Endothelial cell of umbilical vein (primary cell): ENCODE data around the gene POLR2L.

Experiments used
- GATA2 ChIP-seq: IDR thresholded peaks from 2 replicates; pipeline ENCODE4 v1.7.0; 2011; ENCODE audit warnings: low read depth, mild to moderate bottlenecking, moderate library complexity, mixed read lengths, low read length; ENCODE audit not compliant: insufficient read length, insufficient read depth
- JUN ChIP-seq: IDR thresholded peaks from 2 replicates; pipeline ENCODE4 v1.6.1; 2011; ENCODE audit warnings: borderline replicate concordance, low read depth; ENCODE audit not compliant: insufficient read length, insufficient read depth
- POLR2A ChIP-seq: IDR thresholded peaks from 2 replicates; pipeline ENCODE4 v1.6.1; 2012; ENCODE audit warnings: low read depth, mild to moderate bottlenecking, control low read depth, low read length
- TF ChIP-seq, protein P1 (sequence below), 2 donors: IDR thresholded peaks; 1 replicate in 1 of 2; 2 replicates in 1 of 2; pipeline ENCODE4 v1.5.1; 2011; ENCODE audit warnings: low read length in 2 of 2, mild to moderate bottlenecking in 2 of 2, moderate library complexity in 2 of 2, control low read depth in 1 of 2, inconsistent platforms in 1 of 2, low read depth in 1 of 2; ENCODE audit not compliant: insufficient read depth in 1 of 2; ENCODE audit errors: extremely low read depth in 1 of 2

DNA sequence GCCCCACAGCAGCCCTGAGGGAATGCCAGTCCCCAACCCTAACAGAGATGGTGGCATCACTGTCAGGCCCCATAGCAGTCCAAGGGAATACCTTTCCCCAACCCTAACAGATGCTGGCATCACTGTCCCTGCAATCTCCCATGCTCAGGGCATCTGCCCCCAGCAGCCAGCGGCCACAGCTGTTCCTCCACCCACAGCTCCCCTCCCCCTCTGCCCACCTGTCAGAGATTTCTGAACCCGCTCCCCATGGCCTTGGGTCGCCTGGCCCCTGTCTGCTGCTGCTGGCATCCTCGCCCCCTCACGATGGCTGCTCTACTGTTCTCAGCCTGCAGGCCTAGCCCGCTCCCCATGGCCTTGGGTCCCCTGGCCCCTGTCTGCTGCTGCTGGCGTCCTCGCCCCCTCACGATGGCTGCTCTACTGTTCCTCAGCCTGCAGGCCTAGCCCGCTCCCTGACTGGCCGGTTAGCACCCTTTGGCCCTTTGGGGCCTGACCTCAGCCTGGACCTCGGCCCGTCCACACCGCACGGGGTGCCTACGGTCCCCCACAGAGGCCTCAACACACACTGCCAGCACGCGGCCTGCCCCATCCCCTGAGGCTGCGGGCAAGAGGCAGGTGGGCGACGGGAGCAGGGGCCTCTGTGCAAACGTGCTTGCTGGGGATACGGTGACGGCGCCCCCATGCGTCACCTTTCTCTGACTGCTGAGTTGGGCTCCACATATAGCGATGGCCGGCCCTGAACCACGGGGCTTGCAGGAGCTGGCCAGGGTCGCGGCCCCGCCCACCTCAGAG lies 47.6 kb upstream of the POLR2L start:
- no peak for TF ChIP-seq POLR2A
- TF ChIP-seq, protein P1, sequence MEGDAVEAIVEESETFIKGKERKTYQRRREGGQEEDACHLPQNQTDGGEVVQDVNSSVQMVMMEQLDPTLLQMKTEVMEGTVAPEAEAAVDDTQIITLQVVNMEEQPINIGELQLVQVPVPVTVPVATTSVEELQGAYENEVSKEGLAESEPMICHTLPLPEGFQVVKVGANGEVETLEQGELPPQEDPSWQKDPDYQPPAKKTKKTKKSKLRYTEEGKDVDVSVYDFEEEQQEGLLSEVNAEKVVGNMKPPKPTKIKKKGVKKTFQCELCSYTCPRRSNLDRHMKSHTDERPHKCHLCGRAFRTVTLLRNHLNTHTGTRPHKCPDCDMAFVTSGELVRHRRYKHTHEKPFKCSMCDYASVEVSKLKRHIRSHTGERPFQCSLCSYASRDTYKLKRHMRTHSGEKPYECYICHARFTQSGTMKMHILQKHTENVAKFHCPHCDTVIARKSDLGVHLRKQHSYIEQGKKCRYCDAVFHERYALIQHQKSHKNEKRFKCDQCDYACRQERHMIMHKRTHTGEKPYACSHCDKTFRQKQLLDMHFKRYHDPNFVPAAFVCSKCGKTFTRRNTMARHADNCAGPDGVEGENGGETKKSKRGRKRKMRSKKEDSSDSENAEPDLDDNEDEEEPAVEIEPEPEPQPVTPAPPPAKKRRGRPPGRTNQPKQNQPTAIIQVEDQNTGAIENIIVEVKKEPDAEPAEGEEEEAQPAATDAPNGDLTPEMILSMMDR (IDR thresholded peaks at IDR 0.05; ENCODE audit: extremely low read depth in 1 of 2, insufficient read depth in 1 of 2, low read depth in 1 of 2, low read length in 2 of 2) = no peak
- TF ChIP-seq GATA2 = no peak
- TF ChIP-seq JUN = no peak
